Measurements from ENCODE around the gene IL22RA1. TPM values are rescaled to one million over a fixed set of nuclear protein-coding genes. Genes with fewer than 3 reads are reported as not detected.

IL22RA1 gene
- total RNA-seq, 8 experiments from 2014 or later, result 0.05 to 0.52 (median 0.13) TPM; not detected in 1

- ATAC-seq (replicated peaks in 6 of 8), result no peak
- 63 to 100% (median 89%) methylated on average over 1 to 3 of the region's 3 CpGs; no CpG with 5 or more reads in 2 of the 10 experiments for WGBS, 10 experiments
- Histone ChIP-seq H3K27ac (no peak overlapping the region), H3K4me3 (no peak overlapping the region), H3K4me1 (replicated peaks in 1 of 2) (peaks cover 0 to 24% of the 10 kb centered on the region in 2 donors)
- in situ Hi-C loops (cut with MboI; ENCODE audit: low pct_unique_long_range_greater_than_20kb in 2 of 9, low sequenced_read_pairs in 9 of 9, unreplicated experiment in 9 of 9), result no loop called here
Observed at GRCh38 chr1:24103879-24104278, 39.1 kb downstream of the IL22RA1 start.

- H3K4me1 ChIP-seq (replicated peaks in 1 of 2), result peaks cover 0 to 24% of the 10 kb centered on the region in 2 donors
- H3K4me3 ChIP-seq, result no peak overlapping the region
- ATAC-seq (replicated peaks in 6 of 8), result no peak
- WGBS, 10 experiments, result 35 to 80% (median 58%) methylated on average over 2 to 3 of the region's 3 CpGs; no CpG with 5 or more reads in 3 of the 10 experiments
- in situ Hi-C loops (cut with MboI; ENCODE audit: low pct_unique_long_range_greater_than_20kb in 2 of 9, low sequenced_read_pairs in 9 of 9, unreplicated experiment in 9 of 9), result no loop called here
- H3K27ac ChIP-seq, result no peak overlapping the region
Observed at GRCh38 chr1:24103408-24103807, 39.5 kb downstream of the IL22RA1 start.

DNA sequence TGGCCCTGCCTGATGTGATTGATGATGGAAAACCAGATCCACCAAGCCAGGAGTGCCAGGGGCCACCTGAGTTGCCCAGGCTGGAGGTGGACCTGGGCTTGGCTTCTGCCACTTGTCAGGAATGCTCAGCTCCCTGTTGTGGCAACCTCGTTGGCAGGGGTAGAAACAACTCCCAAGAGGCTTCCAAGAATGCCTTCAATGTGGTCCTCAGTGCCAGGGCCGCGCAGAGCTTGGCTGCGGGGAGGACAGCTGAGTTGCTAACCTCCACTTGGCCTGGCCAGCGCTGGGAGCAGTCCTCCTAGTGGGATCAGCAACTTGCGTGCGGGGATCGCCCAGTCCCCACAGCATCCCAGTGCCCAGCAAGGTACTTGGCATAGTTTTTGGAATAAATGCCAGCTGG, 40.0 kb downstream of the IL22RA1 start:
- Histone ChIP-seq H3K4me3 (no peak overlapping the region), H3K27ac (no peak overlapping the region), H3K4me1 (replicated peaks in 1 of 2) (peaks cover 0 to 19% of the 10 kb centered on the region in 2 donors)
- WGBS, 10 experiments, result 51 to 90% (median 78%) methylated on average over 2 to 6 of the region's 8 CpGs; no CpG with 5 or more reads in 6 of the 10 experiments
- in situ Hi-C loops (cut with MboI; ENCODE audit: low pct_unique_long_range_greater_than_20kb in 2 of 9, low sequenced_read_pairs in 9 of 9, unreplicated experiment in 9 of 9), result no loop called here
- ATAC-seq (replicated peaks in 6 of 8), result no peak

DNA sequence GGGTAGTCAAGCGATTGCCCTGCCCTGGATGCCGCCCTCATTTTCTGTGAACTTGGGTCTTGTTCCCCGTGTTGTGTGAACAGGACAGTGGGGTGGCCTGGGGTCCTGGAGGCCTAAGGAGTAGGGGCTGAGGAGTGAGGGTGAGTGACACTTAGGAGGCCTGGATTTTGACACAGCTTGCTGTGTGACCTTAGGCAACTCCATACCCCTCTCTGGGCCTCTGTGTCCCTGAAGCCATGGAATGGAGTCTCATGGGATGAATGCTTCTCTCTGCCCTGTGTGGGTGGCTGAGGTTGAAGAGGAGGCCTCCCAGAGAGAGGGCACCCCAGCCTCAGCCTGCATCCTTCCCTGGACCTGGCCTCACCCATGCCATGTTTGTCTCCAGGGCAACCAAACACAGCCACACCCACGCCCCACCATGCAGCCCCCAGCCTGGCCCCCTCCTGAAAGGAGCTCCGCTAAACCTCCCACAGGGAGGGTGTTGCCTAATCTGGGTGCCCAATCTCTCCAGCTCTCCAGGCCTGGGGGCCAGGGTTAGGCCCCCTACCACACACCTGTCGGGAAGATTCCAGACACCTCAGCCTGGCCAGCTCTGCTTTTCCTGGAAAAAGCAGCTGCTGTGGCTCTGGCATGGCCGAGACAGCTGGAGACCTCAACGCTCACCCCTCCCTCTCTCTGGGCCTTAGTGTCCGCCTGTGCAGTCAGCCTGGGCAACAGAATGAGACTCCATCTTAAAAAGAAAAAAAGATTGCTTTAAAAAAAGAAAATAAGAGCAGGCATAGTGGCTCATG, 40.9 kb downstream of the IL22RA1 start:
- in situ Hi-C loops (cut with MboI; ENCODE audit: low pct_unique_long_range_greater_than_20kb in 2 of 9, low sequenced_read_pairs in 9 of 9, unreplicated experiment in 9 of 9), result no loop called here
- peaks cover 0 to 10% of the 10 kb centered on the region in 2 donors for H3K4me1 ChIP-seq (replicated peaks in 1 of 2)
- 20 to 100% (median 75%) methylated on average over 1 to 5 of the region's 9 CpGs; no CpG with 5 or more reads in 2 of the 10 experiments for WGBS, 10 experiments
- H3K27ac ChIP-seq, result no peak overlapping the region
- peak; percentile 60 to 83 (median 63) for ATAC-seq (replicated peaks in 6 of 8)
- no peak overlapping the region for H3K4me3 ChIP-seq

DNA sequence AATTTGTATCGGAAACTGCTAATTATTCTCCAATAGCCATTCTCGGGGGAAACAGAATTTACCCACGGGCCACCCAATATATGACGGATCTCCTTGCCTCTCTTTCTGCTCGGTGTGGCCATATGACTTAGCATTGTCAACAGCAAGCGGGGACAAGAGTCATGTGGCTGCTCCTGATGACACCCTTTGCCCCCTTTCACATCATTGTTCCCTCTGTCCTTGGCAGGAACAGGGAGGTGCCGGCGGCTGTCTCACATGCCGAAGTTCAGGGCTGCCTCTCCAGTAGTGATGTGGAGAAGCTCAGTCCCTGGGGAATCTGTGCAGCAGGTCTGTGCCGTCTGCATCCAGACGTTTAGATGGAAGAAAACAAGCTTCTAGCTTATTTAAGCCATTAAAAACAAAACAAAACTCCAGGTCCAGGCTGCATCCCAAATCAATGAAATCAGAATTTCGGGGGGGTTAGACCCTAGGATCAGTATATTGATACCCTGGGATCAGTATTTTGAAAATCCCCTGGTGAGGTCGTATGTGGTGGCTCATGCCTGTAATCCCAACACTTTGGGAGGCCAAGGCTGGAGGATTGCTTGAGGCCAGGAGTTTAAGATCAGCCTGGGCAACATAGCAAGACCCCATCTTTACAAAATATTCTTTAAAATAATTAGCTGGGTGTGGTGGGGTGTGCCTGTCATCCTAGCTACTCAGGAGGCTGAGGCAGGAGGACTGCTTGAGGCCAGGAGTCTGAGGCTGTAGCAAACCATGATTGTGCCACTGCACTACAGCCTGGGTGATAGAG, 41.8 kb downstream of the IL22RA1 start:
- WGBS, 10 experiments, result 16 to 91% (median 79%) methylated on average over 2 to 12 of the region's 13 CpGs; no CpG with 5 or more reads in 2 of the 10 experiments
- Histone ChIP-seq H3K27ac (no peak overlapping the region), H3K4me3 (no peak overlapping the region), H3K4me1 (replicated peaks in 1 of 2) (peaks cover 0 to 10% of the 10 kb centered on the region in 2 donors)
- in situ Hi-C loops (cut with MboI; ENCODE audit: low pct_unique_long_range_greater_than_20kb in 2 of 9, low sequenced_read_pairs in 9 of 9, unreplicated experiment in 9 of 9), result no loop called here
- peak in 1 of 8 experiments; percentile 15 for ATAC-seq (replicated peaks in 6 of 8)

DNA sequence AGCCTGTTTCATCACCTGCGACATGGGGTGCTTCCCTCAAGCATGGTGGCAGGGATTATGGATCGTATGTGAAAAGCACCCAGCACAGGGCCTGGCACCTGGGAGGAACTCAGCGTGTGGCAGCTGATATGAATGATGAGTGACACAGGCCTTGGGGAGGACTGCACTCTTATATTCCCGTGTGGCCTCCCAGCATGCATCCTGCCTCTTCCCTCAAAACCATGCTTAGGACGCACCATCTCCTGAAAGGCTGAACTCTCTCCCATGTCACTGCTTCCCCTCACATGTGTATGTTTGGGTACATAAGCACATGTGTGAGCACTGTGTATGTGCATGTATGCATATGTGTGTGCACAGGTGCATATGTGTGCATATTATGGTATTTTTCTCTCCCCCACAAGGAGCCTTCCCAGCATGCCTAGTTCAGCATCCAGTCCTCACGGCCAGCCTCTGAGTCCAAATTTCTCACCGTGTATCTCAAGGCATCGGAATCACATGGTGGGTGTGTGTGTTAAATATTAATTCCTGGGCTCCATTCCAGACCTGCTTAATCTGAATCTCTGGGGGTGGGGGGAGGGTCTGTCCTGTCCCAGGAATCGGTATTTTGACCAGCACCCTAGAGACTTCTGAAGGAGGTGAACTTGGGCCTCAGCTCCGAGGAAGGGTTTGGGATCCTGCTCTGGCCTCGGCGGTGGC, 43.8 kb downstream of the IL22RA1 start:
- Histone ChIP-seq H3K4me1 (replicated peaks in 1 of 2) (peaks cover 0 to 10% of the 10 kb centered on the region in 2 donors), H3K4me3 (no peak overlapping the region), H3K27ac (no peak overlapping the region)
- peak in 5 of 8 experiments; percentile 26 to 66 (median 45) for ATAC-seq (replicated peaks in 6 of 8)
- in situ Hi-C loops (cut with MboI; ENCODE audit: low pct_unique_long_range_greater_than_20kb in 2 of 9, low sequenced_read_pairs in 9 of 9, unreplicated experiment in 9 of 9), result no loop called here
- WGBS, 10 experiments, result 20 to 93% (median 83%) methylated on average over 1 to 11 of the region's 12 CpGs; no CpG with 5 or more reads in 2 of the 10 experiments

DNA sequence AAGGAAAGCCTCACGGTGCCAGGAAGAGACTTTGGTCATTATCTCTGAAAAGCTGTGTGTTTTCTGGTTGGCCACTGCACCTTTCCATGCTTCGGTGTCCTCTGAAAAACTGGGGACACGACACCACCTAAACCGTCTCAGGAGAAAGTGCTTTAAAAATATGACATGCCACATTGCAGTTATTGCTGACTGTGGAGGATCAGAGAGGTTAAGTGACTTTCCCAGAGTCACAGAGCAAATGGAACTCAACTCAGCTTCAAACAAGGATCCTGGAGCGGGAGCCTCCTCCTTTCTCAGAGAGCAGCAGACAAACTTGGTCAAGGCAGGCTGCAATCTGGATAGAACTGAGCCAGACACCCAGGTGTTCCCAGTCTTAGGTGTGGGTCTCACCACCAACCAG, 44.8 kb downstream of the IL22RA1 start:
- in situ Hi-C loops (cut with MboI; ENCODE audit: low pct_unique_long_range_greater_than_20kb in 2 of 9, low sequenced_read_pairs in 9 of 9, unreplicated experiment in 9 of 9), result no loop called here
- WGBS, 10 experiments, result 79 to 100% (median 85%) methylated on average over 1 to 5 of the region's 5 CpGs; no CpG with 5 or more reads in 4 of the 10 experiments
- H3K4me1 ChIP-seq (replicated peaks in 1 of 2), result peaks cover 0 to 10% of the 10 kb centered on the region in 2 donors
- no peak overlapping the region for H3K27ac ChIP-seq
- no peak for ATAC-seq (replicated peaks in 6 of 8)
- no peak overlapping the region for H3K4me3 ChIP-seq

- no peak overlapping the region for H3K4me3 ChIP-seq
- H3K4me1 ChIP-seq (replicated peaks in 1 of 2), result peaks cover 0 to 10% of the 10 kb centered on the region in 2 donors
- WGBS, 10 experiments, result 76 to 91% (median 86%) methylated on average over 3 to 9 of the region's 11 CpGs; no CpG with 5 or more reads in 5 of the 10 experiments
- no peak for ATAC-seq (replicated peaks in 6 of 8)
- no peak overlapping the region for H3K27ac ChIP-seq
- in situ Hi-C loops (cut with MboI; ENCODE audit: low pct_unique_long_range_greater_than_20kb in 2 of 9, low sequenced_read_pairs in 9 of 9, unreplicated experiment in 9 of 9), result no loop called here
Observed at GRCh38 chr1:24097663-24098062, 45.3 kb downstream of the IL22RA1 start.

DNA sequence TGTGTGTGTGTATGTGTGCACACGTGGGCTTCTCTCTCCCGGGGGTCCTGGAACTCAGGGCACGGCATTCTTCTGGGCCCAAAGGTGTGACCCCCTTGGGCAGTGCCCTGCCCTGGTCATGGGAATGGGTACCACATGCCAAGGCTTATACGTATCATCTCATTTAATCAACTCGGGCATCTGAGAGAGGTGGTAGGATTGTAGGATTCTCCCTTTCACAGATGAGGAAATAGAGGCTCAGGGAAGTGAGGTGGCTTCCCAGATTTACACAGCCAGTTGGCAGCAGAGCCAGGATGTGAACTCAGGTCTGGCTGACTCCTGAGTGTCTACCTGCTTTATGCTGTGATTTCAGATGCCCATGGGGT, 46.2 kb downstream of the IL22RA1 start:
- Histone ChIP-seq H3K4me3 (no peak overlapping the region), H3K27ac (no peak overlapping the region), H3K4me1 (replicated peaks in 1 of 2) (peaks cover 0 to 11% of the 10 kb centered on the region in 2 donors)
- WGBS, 10 experiments, result 74 to 100% (median 100%) methylated on average over 1 to 3 of the region's 5 CpGs; no CpG with 5 or more reads in 7 of the 10 experiments
- ATAC-seq (replicated peaks in 6 of 8), result no peak
- in situ Hi-C loops (cut with MboI; ENCODE audit: low pct_unique_long_range_greater_than_20kb in 2 of 9, low sequenced_read_pairs in 9 of 9, unreplicated experiment in 9 of 9), result no loop called here

- H3K27ac ChIP-seq, result no peak overlapping the region
- H3K4me1 ChIP-seq (replicated peaks in 1 of 2), result peaks cover 0 to 12% of the 10 kb centered on the region in 2 donors
- in situ Hi-C loops (cut with MboI; ENCODE audit: low pct_unique_long_range_greater_than_20kb in 2 of 9, low sequenced_read_pairs in 9 of 9, unreplicated experiment in 9 of 9), result no loop called here
- no peak overlapping the region for H3K4me3 ChIP-seq
- 21 to 80% (median 74%) methylated on average over 2 to 7 of the region's 8 CpGs; no CpG with 5 or more reads in 4 of the 10 experiments for WGBS, 10 experiments
- ATAC-seq (replicated peaks in 6 of 8), result no peak
Observed at GRCh38 chr1:24096009-24096738, 46.8 kb downstream of the IL22RA1 start.

- no peak for ATAC-seq (replicated peaks in 6 of 8)
Observed at GRCh38 chr1:24095140-24095859, 47.6 kb downstream of the IL22RA1 start.

GRCh38 chr1:24094554-24094953, 48.4 kb downstream of the IL22RA1 start:
- H3K4me3 ChIP-seq, result no peak overlapping the region
- ATAC-seq (replicated peaks in 6 of 8), result no peak
- H3K4me1 ChIP-seq (replicated peaks in 1 of 2), result peaks cover 0 to 8% of the 10 kb centered on the region in 2 donors
- no peak overlapping the region for H3K27ac ChIP-seq
- 50 to 84% (median 58%) methylated on average over 2 to 4 of the region's 5 CpGs; no CpG with 5 or more reads in 5 of the 10 experiments for WGBS, 10 experiments
- in situ Hi-C loops (cut with MboI; ENCODE audit: low pct_unique_long_range_greater_than_20kb in 2 of 9, low sequenced_read_pairs in 9 of 9, unreplicated experiment in 9 of 9), result no loop called here

More at GRCh38 chr1:24095140-24095859, 47.6 kb downstream of the IL22RA1 start:
- 33 to 92% (median 59%) methylated on average over 1 to 12 of the region's 14 CpGs; no CpG with 5 or more reads in 2 of the 10 experiments for WGBS, 10 experiments
- H3K4me1 ChIP-seq (replicated peaks in 1 of 2), result peaks cover 0 to 8% of the 10 kb centered on the region in 2 donors
- H3K27ac ChIP-seq, result no peak overlapping the region
- in situ Hi-C loops (cut with MboI; ENCODE audit: low pct_unique_long_range_greater_than_20kb in 2 of 9, low sequenced_read_pairs in 9 of 9, unreplicated experiment in 9 of 9), result no loop called here
- H3K4me3 ChIP-seq, result no peak overlapping the region

Measured in motor neuron (in vitro differentiated cells).